Stimulated activated CD8-positive, alpha-beta memory T cell treated with anti-CD3 and anti-CD28 coated beads, Interleukin-4, amount 100 ng/mL, for 24 hours (primary cell): ENCODE data around the gene TNFSF15.
"Not testable (repeated sequence)": the region's sequence is repeated elsewhere in the genome, so short reads cannot be mapped to it uniquely, and the experiment has no call there.

Experiments
- DNase-seq: peaks from one replicate; pipeline ENCODE4 v3.0.0-alpha.2; 2020; ENCODE audit warnings: low read depth

Gene TNFSF15

DNA sequence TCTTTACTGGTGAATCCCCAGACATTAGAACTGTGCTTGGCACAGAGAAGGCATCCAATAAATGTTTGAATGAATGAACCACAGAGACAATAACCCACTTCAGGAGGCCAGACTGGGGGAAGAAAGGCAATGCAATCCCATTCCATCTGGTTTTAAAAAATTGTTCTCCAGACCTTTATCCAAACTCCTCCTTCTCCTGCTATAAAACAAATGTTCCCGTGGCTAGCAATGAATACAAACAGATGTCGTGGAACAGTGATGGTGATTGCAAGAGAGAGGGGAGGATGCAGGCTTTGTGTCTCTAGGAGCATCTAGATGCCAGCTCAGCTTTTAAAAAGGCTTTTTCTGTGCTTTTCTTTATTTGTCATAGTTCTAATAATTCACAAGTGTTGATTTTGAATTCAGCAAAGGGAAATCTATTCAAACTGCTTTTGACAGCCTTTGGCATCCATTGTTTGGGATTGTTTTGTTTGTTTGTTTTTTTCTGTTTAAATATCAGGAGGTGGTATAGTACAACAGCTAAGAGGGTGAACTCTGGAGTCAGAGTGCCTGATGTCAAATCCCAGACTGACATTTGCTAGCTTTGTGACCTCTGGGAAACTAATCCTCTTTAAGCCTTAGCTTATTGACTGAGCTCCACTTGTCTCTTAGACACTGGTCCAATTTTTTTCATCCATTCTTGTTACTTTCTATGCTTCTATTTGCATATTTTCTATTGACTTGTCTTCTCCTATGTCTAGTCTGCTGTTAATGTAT, 59.1 kb downstream of the TNFSF15 start:
- no peak for DNase-seq

GRCh38 chr9:114745879-114746550, 59.8 kb downstream of the TNFSF15 start:
- DNase-seq, result no peak

- DNase-seq, result no peak
Measured at GRCh38 chr9:114745108-114745848, 60.6 kb downstream of the TNFSF15 start.

- no peak for DNase-seq
Measured at GRCh38 chr9:114743446-114743845, 62.4 kb downstream of the TNFSF15 start.

GRCh38 chr9:114742947-114743346, 62.9 kb downstream of the TNFSF15 start:
- DNase-seq, result no peak

GRCh38 chr9:114741521-114741920, 64.3 kb downstream of the TNFSF15 start:
- DNase-seq, result not testable (repeated sequence)

GRCh38 chr9:114738581-114739316, 67.1 kb downstream of the TNFSF15 start:
- peak; percentile 49 for DNase-seq

GRCh38 chr9:114737847-114738246, 68.0 kb downstream of the TNFSF15 start:
- DNase-seq, result no peak

DNA sequence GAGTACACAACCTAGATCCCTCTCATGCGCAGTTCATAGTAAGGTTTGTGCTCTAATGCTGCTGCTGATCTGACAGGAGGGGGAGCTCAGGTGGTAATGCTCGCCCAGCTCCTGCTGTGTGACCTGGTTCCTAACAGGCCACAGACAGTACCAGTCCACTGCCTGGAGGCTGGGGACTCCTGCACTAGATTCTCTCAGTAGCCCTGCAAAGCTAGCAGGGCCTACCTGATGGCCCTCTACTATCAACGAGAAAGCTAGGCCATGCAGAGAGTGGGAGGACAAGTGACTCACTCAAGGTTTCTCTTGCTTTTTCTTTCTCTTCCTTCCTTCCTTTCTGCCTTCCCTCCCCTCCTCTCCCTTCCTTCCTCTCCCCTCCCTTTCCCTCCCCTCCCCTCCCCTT, 68.7 kb downstream of the TNFSF15 start:
- DNase-seq, result no peak

- no peak for DNase-seq
Measured at GRCh38 chr9:114735704-114736103, 70.1 kb downstream of the TNFSF15 start.

DNA sequence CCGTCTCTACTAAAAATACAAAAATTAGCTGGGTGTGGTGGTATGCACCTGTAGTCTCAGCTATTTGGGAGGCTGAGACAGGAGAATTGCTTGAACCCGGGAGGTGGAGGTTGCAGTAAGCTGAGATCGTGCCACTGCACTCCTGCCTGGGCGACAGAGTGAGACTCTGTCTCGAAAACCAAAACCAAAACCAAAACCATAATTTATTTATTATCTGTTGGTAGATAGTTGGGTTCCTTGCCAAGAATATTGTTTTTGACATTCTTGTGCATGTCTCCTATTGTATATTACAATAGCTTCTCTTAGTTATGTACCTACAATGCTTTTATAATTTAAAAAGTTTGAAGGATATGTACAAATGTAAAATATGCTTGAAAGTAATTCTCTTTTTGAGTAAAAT, 70.7 kb downstream of the TNFSF15 start:
- DNase-seq, result not testable (repeated sequence)
